Ovary (tissue), 3 donors: ENCODE data around the gene BANP.

Experiments used
- CTCF ChIP-seq, 3 donors: fragments of 450-650 bp in 2 of 3; fragments of 200-600 bp in 1 of 3; IDR thresholded peaks; one replicate each; pipeline versions ENCODE4 v1.5.1 to v1.8.0; 2016 to 2022; ENCODE audit warnings: antibody characterized with exemption in 3 of 3, mild to moderate bottlenecking in 1 of 3
- EP300 ChIP-seq: sonication (generic); formaldehyde crosslinking; IDR thresholded peaks from one replicate; pipeline ENCODE4 v1.6.1; 2017; ENCODE audit warnings: antibody characterized with exemption
- POLR2A ChIP-seq: fragments of 450-650 bp; IDR thresholded peaks from one replicate; pipeline ENCODE4 v1.6.1; 2017; ENCODE audit warnings: antibody characterized with exemption, mild to moderate bottlenecking, moderate library complexity
- donor health status: DM: no; HTN: no; CAD: no.

GRCh38 chr16:88067530-88068411 lies 116.5 kb downstream of the BANP start:
- TF ChIP-seq CTCF (IDR thresholded peaks at IDR 0.05) (no peak), POLR2A (no peak), EP300 (no peak)
